Gastrocnemius medialis (tissue), 4 donors: Measurements from ENCODE around the gene MYO19. TPM values are rescaled to one million over a fixed set of nuclear protein-coding genes. Genes with fewer than 3 reads are reported as not detected.

ENCODE experiments used
- ATAC-seq, 2 donors: fragments of 150-250 bp; one replicate each; pipeline ENCODE4 v1.9.1; 2016
- DNase-seq, 2 donors: peaks; one replicate each; pipeline ENCODE4 v3.0.0-alpha.2; 2019
- H3K27ac ChIP-seq, 4 donors: fragments of 200-600 bp; sonication (generic); 1 replicate in 1 of 4; 2 replicates in 3 of 4; pipeline ENCODE4 v1.5.1; 2016 to 2018; ENCODE audit warnings: mild to moderate bottlenecking in 2 of 4, moderate library complexity in 1 of 4
- H3K27me3 ChIP-seq, 3 donors: fragments of 200-600 bp; sonication (generic) in 2 of 3; 1 replicate in 1 of 3; 2 replicates in 2 of 3; pipeline versions ENCODE4 v1.5.1 to v1.6.0; 2016 to 2019; ENCODE audit warnings: mild to moderate bottlenecking in 1 of 3, moderate library complexity in 1 of 3
- H3K36me3 ChIP-seq, 2 donors: fragments of 200-600 bp; sonication (generic) in 1 of 2; one replicate each; pipeline ENCODE4 v1.5.1; 2017 to 2018
- H3K4me1 ChIP-seq, 2 donors: fragments of 200-600 bp; sonication (generic) in 1 of 2; one replicate each; pipeline ENCODE4 v1.5.1; 2016 to 2017; ENCODE audit warnings: mild to moderate bottlenecking in 2 of 2
- H3K4me3 ChIP-seq, 4 donors: fragments of 200-600 bp; sonication (generic) in 3 of 4; 1 replicate in 1 of 4; 2 replicates in 3 of 4; pipeline ENCODE4 v1.5.1; 2016 to 2019; ENCODE audit warnings: mild to moderate bottlenecking in 2 of 4
- H3K9me3 ChIP-seq, 3 donors: fragments of 200-600 bp; sonication (generic) in 2 of 3; 1 replicate in 1 of 3; 2 replicates in 2 of 3; pipeline ENCODE4 v1.5.1; 2016 to 2019
- CTCF ChIP-seq, 5 experiments: fragments of 450-650 bp in 3 of 5; fragments of 200-600 bp in 2 of 5; sonication (generic) in 2 of 5; IDR thresholded peaks in 4 of 5; conservative IDR thresholded peaks in 1 of 5; 1 replicate in 4 of 5; 2 replicates in 1 of 5; pipeline ENCODE4 v1.5.1; 2016 to 2019; ENCODE audit warnings: antibody characterized with exemption in 5 of 5, mild to moderate bottlenecking in 3 of 5, moderate library complexity in 3 of 5
- POLR2A ChIP-seq, 2 donors: fragments of 450-650 bp; IDR thresholded peaks; one replicate each; pipeline ENCODE4 v1.6.1; 2017; ENCODE audit warnings: antibody characterized with exemption in 2 of 2, mild to moderate bottlenecking in 2 of 2, moderate library complexity in 2 of 2
- in situ Hi-C, 4 donors: fragments of 200-750 bp; cut with MboI; loops; one replicate each; pipeline versions ENCODE4 v1.15.0 to v1.8.0; 2017; ENCODE audit warnings: low sequenced_read_pairs in 4 of 4
- intact Hi-C: fragments of 100-400 bp; cut with DNase I; formaldehyde crosslinking; loops from one replicate; pipeline ENCODE4 v1.15.1; 2023; ENCODE audit warnings: low total_unique reads
- total RNA-seq, 4 donors: library from RNA; depleted of rRNA; stranded (reverse); fragments of >200 nt; gene quantifications; one replicate each; pipeline versions ENCODE4 v1.1.0 to v1.2.3, GENCODE V29; 2016

Gene MYO19
- total RNA-seq, 4 donors from 2014 or later = 7.5 to 16.8 (median 13.2) TPM

- Histone ChIP-seq H3K36me3 (peaks cover 0 to 75% of the 10 kb centered on the region in 2 donors), H3K4me3 (no peak overlapping the region), H3K9me3 (no peaks in the 10 kb centered on the region), H3K4me1 (no peaks in the 10 kb centered on the region), H3K27ac (no peak overlapping the region), H3K27me3 (no peaks in the 10 kb centered on the region)
- ATAC-seq (no peak), DNase-seq (no peak)
- in situ Hi-C loops = loop anchor here in 2 of 4 donors (25.0 kb wide), 1 partner anchor 536 kb away; no protein-coding TSS in a partner anchor
- TF ChIP-seq CTCF (IDR thresholded peaks at IDR 0.05 in 4 of 5, conservative IDR thresholded peaks at IDR 0.05 in 1 of 5) (no peak), POLR2A (IDR thresholded peaks at IDR 0.05) (no peak)
- intact Hi-C loops = no loop called here
Measured at GRCh38 chr17:36498155-36498554, 36.5 kb downstream of the MYO19 start.

GRCh38 chr17:36496018-36496789 is 38.5 kb downstream of the MYO19 start:
- in situ Hi-C loops = loop anchor here in 2 of 4 donors (25.0 kb wide), 1 partner anchor 534 kb away; no protein-coding TSS in a partner anchor

GRCh38 chr17:36495076-36495578 is 39.5 kb downstream of the MYO19 start:
- Histone ChIP-seq H3K4me1 (no peaks in the 10 kb centered on the region), H3K27ac (no peak overlapping the region), H3K4me3 (no peak overlapping the region), H3K27me3 (no peaks in the 10 kb centered on the region), H3K36me3 (peaks cover 0 to 75% of the 10 kb centered on the region in 2 donors), H3K9me3 (no peaks in the 10 kb centered on the region)
- ATAC-seq = no peak
- intact Hi-C loops (no loop called here), in situ Hi-C loops (loop anchor here in 2 of 4 donors (25.0 kb wide), 1 partner anchor 533 kb away; no protein-coding TSS in a partner anchor)
- TF ChIP-seq CTCF (IDR thresholded peaks at IDR 0.05 in 4 of 5, conservative IDR thresholded peaks at IDR 0.05 in 1 of 5) = no peak
- TF ChIP-seq POLR2A (IDR thresholded peaks at IDR 0.05) = no peak
- no peak for DNase-seq

More at GRCh38 chr17:36496018-36496789, 38.5 kb downstream of the MYO19 start:
- intact Hi-C loops = no loop called here
- ATAC-seq (no peak), DNase-seq (no peak)
- no peak for TF ChIP-seq CTCF (IDR thresholded peaks at IDR 0.05 in 4 of 5, conservative IDR thresholded peaks at IDR 0.05 in 1 of 5)
- TF ChIP-seq POLR2A (IDR thresholded peaks at IDR 0.05) = no peak
- Histone ChIP-seq H3K27me3 (no peaks in the 10 kb centered on the region), H3K9me3 (no peaks in the 10 kb centered on the region), H3K36me3 (peaks cover 0 to 86% of the 10 kb centered on the region in 2 donors), H3K4me3 (no peak overlapping the region), H3K4me1 (no peaks in the 10 kb centered on the region), H3K27ac (no peak overlapping the region)

- no peak for TF ChIP-seq POLR2A (IDR thresholded peaks at IDR 0.05)
- TF ChIP-seq CTCF (IDR thresholded peaks at IDR 0.05 in 4 of 5, conservative IDR thresholded peaks at IDR 0.05 in 1 of 5) = no peak
- Histone ChIP-seq H3K9me3 (no peaks in the 10 kb centered on the region), H3K4me1 (no peaks in the 10 kb centered on the region), H3K36me3 (peaks cover 0 to 72% of the 10 kb centered on the region in 2 donors), H3K4me3 (no peak overlapping the region), H3K27ac (no peak overlapping the region), H3K27me3 (no peaks in the 10 kb centered on the region)
- in situ Hi-C loops (loop anchor here in 2 of 4 donors (25.0 kb wide), 1 partner anchor 532 kb away; no protein-coding TSS in a partner anchor), intact Hi-C loops (no loop called here)
- no peak for DNase-seq
- no peak for ATAC-seq
Measured at GRCh38 chr17:36494674-36495073, 40.0 kb downstream of the MYO19 start.
